Nephron (organoid): ENCODE results near the gene NLRP1.

ENCODE experiments used
- H3K27ac Mint-ChIP-seq, 3 experiments: 2 replicates each; pipeline ENCODE4 v1.8.0; 2020; ENCODE audit warnings: mixed read lengths in 3 of 3, mild to moderate bottlenecking in 2 of 3, moderate library complexity in 1 of 3
- H3K27me3 Mint-ChIP-seq: 2 replicates; pipeline ENCODE4 v1.8.0; 2021; ENCODE audit warnings: low read depth, mild to moderate bottlenecking, moderate library complexity, mixed read lengths
- H3K36me3 Mint-ChIP-seq: 2 replicates; pipeline ENCODE4 v1.8.0; 2020; ENCODE audit warnings: low read depth, mixed read lengths
- H3K4me1 Mint-ChIP-seq: 2 replicates; pipeline ENCODE4 v1.8.0; 2020; ENCODE audit warnings: mixed read lengths
- H3K4me3 Mint-ChIP-seq, 3 experiments: 2 replicates each; pipeline ENCODE4 v1.8.0; 2020; ENCODE audit warnings: mild to moderate bottlenecking in 3 of 3, mixed read lengths in 3 of 3, moderate library complexity in 2 of 3
- H3K9me3 Mint-ChIP-seq: 2 replicates; pipeline ENCODE4 v1.8.0; 2020; ENCODE audit warnings: mixed read lengths
- CTCF ChIP-seq, 3 experiments: fragments of 200-600 bp; sonication (generic); IDR thresholded peaks; one replicate each; pipeline ENCODE4 v1.5.0; 2021; ENCODE audit warnings: antibody characterized with exemption in 3 of 3; ENCODE audit not compliant: unreplicated experiment in 3 of 3

Gene NLRP1

GRCh38 chr17:5526821-5527598 lies 57.3 kb downstream of the NLRP1 start:
- peaks cover 44% of the 10 kb centered on the region for H3K4me1 Mint-ChIP-seq
- peak overlapping the region in 2 of 3 experiments; percentile 28 to 37 for H3K4me3 Mint-ChIP-seq
- H3K36me3 Mint-ChIP-seq: no peaks in the 10 kb centered on the region
- no peak for TF ChIP-seq CTCF (IDR thresholded peaks at IDR 0.05; ENCODE audit: unreplicated experiment in 3 of 3)
- H3K27ac Mint-ChIP-seq: peak overlapping the region; percentile 94 to 97 (median 95)
- H3K27me3 Mint-ChIP-seq: no peaks in the 10 kb centered on the region
- H3K9me3 Mint-ChIP-seq: peaks cover 3% of the 10 kb centered on the region

DNA sequence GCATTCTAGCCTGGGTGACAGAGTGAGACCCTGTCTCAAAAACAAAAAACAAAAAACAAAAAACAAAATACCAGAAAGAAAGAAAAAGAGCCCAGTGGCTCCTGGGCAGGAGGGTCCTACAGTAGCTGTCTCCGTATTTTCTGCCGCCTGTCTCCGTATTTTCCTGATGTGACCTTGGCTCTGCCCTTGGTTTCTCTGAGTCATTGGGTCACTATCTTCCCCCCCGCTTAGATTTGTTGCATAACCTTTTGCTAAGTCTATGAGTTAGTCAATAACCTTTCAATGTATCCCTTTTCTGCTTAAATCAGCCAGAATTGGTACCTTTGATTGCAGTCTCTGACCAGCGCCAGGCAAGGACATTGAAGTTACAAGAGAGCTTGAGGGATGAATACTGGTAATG lies 61.1 kb downstream of the NLRP1 start:
- no peaks in the 10 kb centered on the region for H3K9me3 Mint-ChIP-seq
- no peaks in the 10 kb centered on the region for H3K36me3 Mint-ChIP-seq
- no peak overlapping the region for H3K4me3 Mint-ChIP-seq
- H3K4me1 Mint-ChIP-seq: peaks cover 27% of the 10 kb centered on the region
- no peak for TF ChIP-seq CTCF (IDR thresholded peaks at IDR 0.05; ENCODE audit: unreplicated experiment in 3 of 3)
- no peak overlapping the region for H3K27ac Mint-ChIP-seq
- peaks cover 3% of the 10 kb centered on the region for H3K27me3 Mint-ChIP-seq

- Mint-ChIP-seq H3K9me3 (no peaks in the 10 kb centered on the region), H3K27me3 (peaks cover 6% of the 10 kb centered on the region), H3K36me3 (no peaks in the 10 kb centered on the region), H3K27ac (no peak overlapping the region), H3K4me3 (no peak overlapping the region), H3K4me1 (peaks cover 20% of the 10 kb centered on the region)
- TF ChIP-seq CTCF (IDR thresholded peaks at IDR 0.05; ENCODE audit: unreplicated experiment in 3 of 3): no peak
Measured at GRCh38 chr17:5522476-5522875, 61.8 kb downstream of the NLRP1 start.

- peaks cover 6% of the 10 kb centered on the region for H3K4me1 Mint-ChIP-seq
- no peaks in the 10 kb centered on the region for H3K36me3 Mint-ChIP-seq
- H3K4me3 Mint-ChIP-seq: no peak overlapping the region
- no peak for TF ChIP-seq CTCF (IDR thresholded peaks at IDR 0.05; ENCODE audit: unreplicated experiment in 3 of 3)
- peak overlapping the region; percentile 14 to 58 (median 55) for H3K27ac Mint-ChIP-seq
- H3K9me3 Mint-ChIP-seq: no peaks in the 10 kb centered on the region
- H3K27me3 Mint-ChIP-seq: peaks cover 8% of the 10 kb centered on the region
Measured at GRCh38 chr17:5516060-5516792, 68.1 kb downstream of the NLRP1 start.

DNA sequence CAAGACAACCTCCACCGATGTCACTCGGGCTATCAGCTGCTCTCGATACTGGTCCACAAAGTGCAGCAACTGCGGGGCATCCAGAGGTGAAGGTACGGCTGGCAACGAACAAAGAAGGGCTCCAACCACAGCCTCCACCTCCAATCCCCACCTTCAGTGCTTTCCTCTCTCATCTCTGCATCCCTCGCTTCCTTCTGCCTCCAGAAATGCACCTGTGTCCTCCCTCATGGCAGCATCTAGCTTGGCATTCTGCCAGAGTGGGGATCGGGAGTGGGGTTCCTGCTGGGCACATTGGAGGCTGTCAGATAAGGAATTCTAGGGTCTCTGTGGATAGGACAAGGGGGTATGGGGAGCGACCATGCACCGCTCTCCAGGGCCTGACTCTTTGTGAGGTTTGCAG lies 69.3 kb downstream of the NLRP1 start:
- H3K27me3 Mint-ChIP-seq: peaks cover 6% of the 10 kb centered on the region
- TF ChIP-seq CTCF (IDR thresholded peaks at IDR 0.05; ENCODE audit: unreplicated experiment in 3 of 3): no peak
- H3K9me3 Mint-ChIP-seq: no peaks in the 10 kb centered on the region
- no peaks in the 10 kb centered on the region for H3K36me3 Mint-ChIP-seq
- no peak overlapping the region for H3K27ac Mint-ChIP-seq
- no peak overlapping the region for H3K4me3 Mint-ChIP-seq
- H3K4me1 Mint-ChIP-seq: peaks cover 6% of the 10 kb centered on the region
